G401.6 (cell line): ENCODE results near the gene METAP1D.
A peak's percentile ranks its signal among the peaks of the same experiment; 100 is the strongest.

ENCODE experiments used
- FAIRE-seq: peaks from 2 replicates; lab custom pipeline; 2012; peaks lifted over from hg19 to GRCh38; lab: Jason Lieb, UNC

The METAP1D gene

GRCh38 chr2:172080641-172081220 lies 81.0 kb downstream of the METAP1D start:
- no peak for FAIRE-seq

DNA sequence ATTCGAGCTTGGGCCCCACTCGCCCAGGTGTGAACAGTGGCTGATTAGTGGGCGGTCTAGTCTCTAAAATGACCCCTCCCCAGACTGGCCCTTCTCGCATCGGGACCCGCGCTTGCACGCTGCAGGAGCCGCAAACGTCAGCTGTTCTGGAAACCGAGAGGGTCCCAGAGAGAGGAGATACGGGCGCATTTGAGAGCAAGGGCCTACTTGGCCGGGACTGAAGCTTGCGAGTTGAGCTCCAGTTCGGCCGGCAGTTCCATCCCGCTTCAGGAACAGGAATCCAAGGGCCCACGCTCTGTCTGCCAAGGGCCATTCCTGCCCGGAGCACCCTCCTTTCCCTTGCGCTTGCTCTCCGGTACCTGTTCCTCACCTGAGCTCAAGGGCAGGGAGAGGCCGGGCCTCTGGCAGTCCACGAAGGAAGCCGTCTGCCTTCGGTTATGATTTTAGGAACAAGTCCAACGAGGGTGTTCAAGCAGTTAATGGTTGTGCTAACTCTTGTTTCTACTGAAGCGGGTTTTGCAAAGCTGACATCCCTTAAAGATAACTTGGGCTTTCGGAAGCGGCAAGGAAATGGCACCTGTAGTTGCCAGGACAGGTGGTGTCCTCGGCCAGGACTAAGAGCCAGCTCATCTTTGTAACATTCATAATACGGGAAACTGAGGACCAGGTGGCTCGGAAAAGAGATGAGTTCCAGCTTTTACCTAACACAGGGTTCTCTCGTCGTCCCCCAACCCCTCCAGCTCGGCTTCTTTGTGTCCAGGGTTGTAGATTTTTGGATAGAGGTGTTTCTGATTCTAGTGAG lies 81.7 kb downstream of the METAP1D start:
- FAIRE-seq, result no peak

- peak; percentile 81 for FAIRE-seq
These were observed 82.6 kb downstream of the METAP1D start for GRCh38 chr2:172082105-172082943.

- FAIRE-seq, result no peak
These were observed 83.3 kb downstream of the METAP1D start for GRCh38 chr2:172082944-172083627.

DNA sequence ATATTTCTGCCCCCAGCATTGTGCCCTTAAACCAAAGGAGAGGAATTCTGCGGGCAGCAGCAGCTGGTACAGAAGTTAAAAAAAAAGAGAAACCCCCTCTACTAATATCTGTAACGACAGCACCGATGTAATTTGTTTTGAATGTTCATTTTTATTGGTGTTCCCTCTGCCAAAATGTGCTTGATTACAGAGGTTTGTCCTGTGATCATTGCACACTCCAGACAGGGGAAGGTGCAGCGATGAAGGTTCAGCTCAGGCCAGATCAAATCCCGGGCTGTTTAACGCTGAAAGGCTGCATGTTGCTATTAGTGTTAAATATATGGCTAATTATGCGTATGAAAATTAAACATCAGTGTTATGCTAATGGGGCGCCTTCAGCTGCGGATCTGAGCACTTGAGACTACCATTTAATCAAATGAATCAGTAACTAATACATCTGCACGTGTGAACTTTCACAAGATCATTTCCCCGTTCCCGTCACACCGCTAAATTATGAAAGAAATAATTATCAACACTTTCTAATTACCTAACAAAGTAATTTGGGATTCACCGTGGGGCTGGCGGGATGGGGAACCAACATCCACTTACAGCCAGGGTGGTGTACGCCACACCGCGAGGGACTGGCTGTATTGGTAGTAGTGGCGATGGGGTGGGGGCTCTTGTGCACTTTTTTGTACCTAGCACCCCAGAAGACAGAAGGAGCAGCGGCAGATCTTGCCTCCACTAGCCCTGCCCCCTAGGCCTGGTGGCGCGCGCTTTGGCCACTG lies 84.1 kb downstream of the METAP1D start:
- no peak for FAIRE-seq

GRCh38 chr2:172084395-172084644 lies 84.6 kb downstream of the METAP1D start:
- no peak for FAIRE-seq

- FAIRE-seq, result peak; percentile 98
These were observed 85.1 kb downstream of the METAP1D start for GRCh38 chr2:172084645-172085459.

GRCh38 chr2:172085460-172086159 lies 85.9 kb downstream of the METAP1D start, which contains the start of gene DLX1:
Gene DLX1 (plus strand): TSS chr2:172085507. CDS start chr2:172085678, 171 bp downstream.
- FAIRE-seq, result no peak

DNA sequence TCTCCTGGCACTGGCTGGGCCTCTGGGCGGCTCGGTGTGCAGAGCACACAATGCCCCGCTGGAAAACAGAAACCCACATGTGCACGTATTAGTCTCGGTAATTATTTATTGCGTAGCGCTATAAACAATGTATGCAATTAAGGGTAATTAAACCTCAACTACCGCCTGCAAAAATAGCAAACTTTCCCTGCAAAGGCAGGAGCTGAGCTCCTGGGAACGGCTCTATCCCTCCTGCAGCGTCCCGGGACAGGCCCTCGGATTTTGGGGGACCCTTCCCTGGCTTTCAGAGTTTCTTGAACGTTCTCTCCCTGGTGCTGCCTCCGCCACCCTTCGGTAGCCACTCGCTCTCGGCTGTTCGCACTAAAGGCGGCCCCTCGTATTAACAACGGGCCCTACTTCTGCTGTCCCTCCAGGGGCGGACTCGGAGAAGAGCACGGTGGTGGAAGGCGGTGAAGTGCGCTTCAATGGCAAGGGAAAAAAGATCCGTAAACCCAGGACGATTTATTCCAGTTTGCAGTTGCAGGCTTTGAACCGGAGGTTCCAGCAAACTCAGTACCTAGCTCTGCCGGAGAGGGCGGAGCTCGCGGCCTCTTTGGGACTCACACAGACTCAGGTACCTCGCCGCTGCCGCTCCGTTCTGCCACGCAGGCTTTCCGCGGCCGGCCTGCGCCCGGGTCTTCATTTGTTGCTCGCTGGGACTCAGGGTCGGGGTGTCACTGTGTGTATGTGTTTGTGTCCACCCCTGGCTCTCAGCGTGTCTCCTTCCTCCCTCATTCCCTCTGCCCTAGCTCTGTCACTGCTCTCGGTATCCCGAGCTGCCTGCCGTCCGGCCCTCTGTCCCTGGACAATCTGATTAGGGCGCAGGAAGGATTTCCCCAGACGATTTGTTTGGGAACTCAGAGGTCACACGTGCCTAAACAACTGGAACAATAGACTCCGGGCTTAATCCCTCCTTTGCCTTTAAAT lies 86.8 kb downstream of the METAP1D start:
- FAIRE-seq, result no peak

GRCh38 chr2:172087207-172087779 lies 87.5 kb downstream of the METAP1D start:
- peak; percentile 85 for FAIRE-seq

DNA sequence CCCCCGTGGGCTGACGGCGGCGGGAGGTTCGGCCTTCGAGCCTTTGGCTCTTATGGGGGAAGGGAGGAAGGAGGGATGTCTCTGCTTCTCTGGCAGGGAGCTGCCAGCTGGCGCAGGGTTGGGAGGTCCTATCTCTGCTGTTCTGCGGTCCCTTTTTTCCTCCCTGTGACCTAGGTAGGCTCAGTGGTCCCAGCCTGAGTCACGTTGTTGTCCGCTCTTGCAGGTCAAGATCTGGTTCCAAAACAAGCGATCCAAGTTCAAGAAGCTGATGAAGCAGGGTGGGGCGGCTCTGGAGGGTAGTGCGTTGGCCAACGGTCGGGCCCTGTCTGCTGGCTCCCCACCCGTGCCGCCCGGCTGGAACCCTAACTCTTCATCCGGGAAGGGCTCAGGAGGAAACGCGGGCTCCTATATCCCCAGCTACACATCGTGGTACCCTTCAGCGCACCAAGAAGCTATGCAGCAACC lies 88.1 kb downstream of the METAP1D start:
- no peak for FAIRE-seq

GRCh38 chr2:172088245-172089004 lies 88.7 kb downstream of the METAP1D start:
- no peak for FAIRE-seq

GRCh38 chr2:172089005-172089504 lies 89.3 kb downstream of the METAP1D start:
- peak; percentile 21 for FAIRE-seq

DNA sequence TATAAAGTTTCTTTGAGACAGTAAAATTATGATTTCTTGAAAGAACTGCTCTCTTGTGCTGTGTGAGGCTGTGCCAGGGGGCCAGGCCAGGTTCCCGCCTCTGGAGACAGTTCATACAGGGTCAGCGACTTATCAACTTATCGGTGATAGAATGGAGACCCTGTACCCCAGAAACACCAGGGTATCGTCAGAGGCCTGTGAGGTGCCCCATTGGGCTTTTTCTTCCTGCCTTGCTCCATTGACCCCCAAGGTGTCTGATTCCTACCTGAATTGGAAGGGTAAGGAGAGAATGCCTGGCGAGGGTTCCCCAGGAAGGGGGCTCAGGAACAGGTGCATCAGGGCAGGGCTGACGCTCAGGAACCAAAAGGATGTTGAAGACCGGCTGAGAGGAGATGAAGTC lies 89.9 kb downstream of the METAP1D start:
- no peak for FAIRE-seq

- FAIRE-seq, result no peak
These were observed 90.5 kb downstream of the METAP1D start for GRCh38 chr2:172090044-172090961.

DNA sequence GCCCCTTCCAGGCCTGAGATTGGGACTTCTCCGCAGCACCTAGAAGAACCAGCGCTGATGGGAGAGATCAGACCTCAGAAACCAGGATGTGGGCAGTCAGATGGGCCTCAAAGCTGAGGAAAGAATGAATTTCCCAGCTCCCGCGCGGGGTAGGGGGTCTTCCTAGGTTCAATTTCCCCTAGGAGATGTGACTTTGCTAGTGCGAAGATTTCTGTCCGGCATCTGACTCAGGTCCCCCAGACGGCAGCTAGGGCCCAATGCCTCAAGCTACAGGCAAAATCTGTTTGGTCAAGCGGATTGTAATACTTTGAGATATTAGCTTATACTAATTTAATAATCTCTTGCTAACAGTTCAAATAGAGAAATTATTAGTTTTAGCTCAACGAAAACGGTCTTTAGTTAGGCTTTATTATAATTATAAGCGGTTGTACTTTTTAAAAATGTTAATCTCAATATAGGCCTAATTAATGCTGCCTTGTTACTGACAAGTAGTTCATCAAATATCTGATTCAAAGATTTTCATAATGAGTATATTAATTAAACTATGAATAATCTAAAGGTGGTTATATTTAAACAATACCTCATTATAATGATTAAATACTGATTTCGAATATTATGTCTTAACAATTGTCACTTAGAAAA lies 91.4 kb downstream of the METAP1D start:
- peak; percentile 77 for FAIRE-seq
